SK-N-SH (cell line): ENCODE measurements around the gene AASS.

Experiments
- CTCF ChIP-seq: fragments of 200-600 bp; sonication (generic); IDR thresholded peaks from 2 replicates; pipeline ENCODE4 v1.6.1; 2017; ENCODE audit warnings: antibody characterized with exemption, mild to moderate bottlenecking, moderate library complexity
- NFIC ChIP-seq: IDR thresholded peaks from 2 replicates; pipeline ENCODE4 v1.4.0; 2012; ENCODE audit warnings: borderline replicate concordance
- POLR2AphosphoS5 ChIP-seq: IDR thresholded peaks from 2 replicates; pipeline ENCODE4 v1.6.1; 2012; ENCODE audit warnings: low read depth, low read length
- RAD21 ChIP-seq: IDR thresholded peaks from 2 replicates; pipeline ENCODE4 v1.6.1; 2012; ENCODE audit warnings: mild to moderate bottlenecking, low read length
- REST ChIP-seq: IDR thresholded peaks from 2 replicates; pipeline ENCODE4 v1.6.1; 2012; ENCODE audit warnings: mild to moderate bottlenecking, low read depth, low read length, moderate library complexity
- SIN3A ChIP-seq: IDR thresholded peaks from 2 replicates; pipeline ENCODE4 v1.6.1; 2012; ENCODE audit warnings: low read depth, mild to moderate bottlenecking, low read length, moderate library complexity, borderline replicate concordance
- USF1 ChIP-seq: IDR thresholded peaks from 2 replicates; pipeline ENCODE4 v1.4.0; 2012; ENCODE audit warnings: low read depth, borderline replicate concordance

- TF ChIP-seq REST = no peak
- TF ChIP-seq RAD21 = no peak
- TF ChIP-seq CTCF = no peak
- no peak for TF ChIP-seq NFIC
- TF ChIP-seq SIN3A = no peak
- no peak for TF ChIP-seq USF1
- no peak for TF ChIP-seq POLR2AphosphoS5
Measured at GRCh38 chr7:122100021-122100420, 44.0 kb downstream of the AASS start.
